ENCODE results near the gene RAB12. TPM values are rescaled to one million over a fixed set of nuclear protein-coding genes. Genes with fewer than 3 reads are reported as not detected.

RAB12 gene
- total and polyA plus RNA-seq, 3 experiments from 2014 or later = 0.24 to 15.3 (median 15.0) TPM

DNA sequence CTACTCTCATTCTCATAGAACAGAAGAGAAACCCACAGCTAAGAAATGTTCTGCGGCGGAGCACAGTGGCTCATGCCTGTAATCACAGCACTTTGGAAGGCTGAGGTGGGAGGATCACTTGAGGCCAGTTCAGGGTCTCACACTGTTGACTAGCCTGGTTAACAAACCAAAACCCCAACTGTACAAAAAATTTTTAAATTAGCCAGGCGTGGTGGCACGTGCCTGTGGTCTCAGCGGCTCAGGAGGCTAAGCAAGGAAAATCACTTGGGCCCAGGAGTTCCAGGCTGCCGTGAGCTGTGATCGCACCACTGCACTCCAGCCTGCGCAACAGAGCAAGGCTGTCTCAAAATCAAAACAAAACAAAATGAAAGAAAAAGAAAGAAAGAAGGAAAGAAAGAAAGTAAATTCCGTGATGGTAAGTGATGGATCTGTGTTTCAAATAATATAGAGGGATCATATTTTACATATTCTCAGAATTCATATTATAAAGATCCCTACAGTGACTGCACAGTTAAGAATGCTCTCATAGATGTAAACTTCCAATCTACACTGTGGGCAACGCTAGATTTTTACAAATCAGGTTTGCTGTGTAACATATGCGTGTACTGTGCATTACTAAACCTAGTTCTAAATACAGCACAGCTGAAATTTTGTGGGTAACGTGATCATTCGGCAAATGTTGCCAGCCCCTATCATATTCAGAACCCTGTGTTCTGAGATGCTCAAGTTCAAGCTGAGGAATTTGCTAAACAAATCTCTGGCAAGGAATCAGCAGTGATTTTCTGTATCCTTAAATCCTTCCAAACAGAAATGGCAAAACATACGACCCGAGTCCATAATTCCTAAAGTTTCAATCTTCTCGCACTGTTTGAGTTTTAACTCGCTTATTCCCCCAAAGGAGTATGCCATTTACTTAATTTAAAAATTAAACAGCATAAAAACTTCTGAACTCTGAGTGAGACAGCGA, 1.2 kb upstream of the RAB12 start:
- Histone ChIP-seq H3K9me3 (ENCODE audit: low read length) (no peaks in the 10 kb centered on the region), H3K27me3 (ENCODE audit: insufficient read depth, low read length, poor library complexity, severe bottlenecking) (peaks cover 3% of the 10 kb centered on the region), H3K4me3 (ENCODE audit: low read length) (peak overlapping the region; percentile 72), H3K27ac (ENCODE audit: low read depth, low read length) (no peak overlapping the region), H3K36me3 (ENCODE audit: insufficient read depth, low read length) (no peaks in the 10 kb centered on the region), H3K4me1 (ENCODE audit: insufficient read depth, low read length) (peaks cover 22% of the 10 kb centered on the region)
- Mint-ChIP-seq H3K27ac (peak overlapping the region; percentile 61 to 97 (median 92)), H3K36me3 (peaks cover 0 to 13% (median 2%) of the 10 kb centered on the region in 3 donors), H3K4me1 (peaks cover 41 to 53% (median 45%) of the 10 kb centered on the region in 3 donors), H3K9me3 (no peaks in the 10 kb centered on the region), H3K4me3 (peak overlapping the region; percentile 87 to 97 (median 93)), H3K27me3 (peaks cover 3 to 14% of the 10 kb centered on the region in 2 donors)
- no peak for DNase-seq
- ChIA-PET CTCF (no interaction called here), POLR2A (no interaction called here)

- peak in 2 of 5 donors; percentile 22 to 47 for DNase-seq
- peaks cover 51 to 60% (median 60%) of the 10 kb centered on the region in 3 donors for H3K4me1 Mint-ChIP-seq
Observed at GRCh38 chr18:8609659-8610458, 622 bp downstream of the RAB12 start.

DNA sequence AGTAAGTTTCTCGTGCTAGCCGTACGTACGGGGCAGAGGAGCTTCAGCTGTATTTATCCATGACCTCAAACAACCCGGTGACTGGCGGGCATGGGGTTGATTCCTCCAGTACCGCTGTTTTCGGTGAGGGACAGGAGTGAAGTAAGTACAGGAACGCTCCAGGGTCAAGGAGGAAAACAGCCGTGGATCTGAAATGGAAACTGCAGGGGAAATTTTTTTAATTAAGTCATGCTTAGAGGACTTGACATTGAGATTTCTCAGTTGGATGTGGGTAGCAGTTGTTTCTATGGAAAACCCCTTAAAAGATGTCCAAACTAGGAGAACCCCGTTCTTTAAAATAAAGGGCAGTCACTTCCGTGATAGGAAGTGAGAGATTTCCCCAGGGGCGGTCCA, 1.2 kb downstream of the RAB12 start:
- Histone ChIP-seq H3K9me3 (ENCODE audit: low read length) (no peaks in the 10 kb centered on the region), H3K4me1 (ENCODE audit: insufficient read depth, low read length) (peaks cover 34% of the 10 kb centered on the region), H3K4me3 (ENCODE audit: low read length) (peak overlapping the region; percentile 75), H3K27me3 (ENCODE audit: insufficient read depth, low read length, poor library complexity, severe bottlenecking) (peaks cover 3% of the 10 kb centered on the region), H3K27ac (ENCODE audit: low read depth, low read length) (peak overlapping the region; percentile 68), H3K36me3 (ENCODE audit: insufficient read depth, low read length) (no peaks in the 10 kb centered on the region)
- H3K4me1 Mint-ChIP-seq = peaks cover 57 to 66% (median 66%) of the 10 kb centered on the region in 3 donors
- peak overlapping the region; percentile 85 to 96 (median 89) for H3K4me3 Mint-ChIP-seq
- peaks cover 0 to 18% (median 2%) of the 10 kb centered on the region in 3 donors for H3K36me3 Mint-ChIP-seq
- H3K27ac Mint-ChIP-seq = peak overlapping the region in 7 of 8 donors; percentile 81 to 96 (median 87)
- peaks cover 0 to 5% of the 10 kb centered on the region in 2 donors for H3K27me3 Mint-ChIP-seq
- ChIA-PET POLR2A (no interaction called here), CTCF (no interaction called here)
- peak in 1 of 5 donors; percentile 7 for DNase-seq
- H3K9me3 Mint-ChIP-seq = no peaks in the 10 kb centered on the region

More at GRCh38 chr18:8609659-8610458, 622 bp downstream of the RAB12 start:
- POLR2A ChIA-PET = interaction anchor here (0.5 to 1.2 kb wide), 3 partner anchors 14 to 1304 kb away, joined by 3 to 6 read pairs (median 6); partner anchors contain the start of gene VAPA
- peak overlapping the region in 7 of 8 donors; percentile 81 to 96 (median 87) for H3K27ac Mint-ChIP-seq
- peaks cover 0 to 5% of the 10 kb centered on the region in 2 donors for H3K27me3 Mint-ChIP-seq
- Histone ChIP-seq H3K27me3 (ENCODE audit: insufficient read depth, low read length, poor library complexity, severe bottlenecking) (peaks cover 3% of the 10 kb centered on the region), H3K4me1 (ENCODE audit: insufficient read depth, low read length) (peaks cover 34% of the 10 kb centered on the region), H3K9me3 (ENCODE audit: low read length) (no peaks in the 10 kb centered on the region), H3K4me3 (ENCODE audit: low read length) (peak overlapping the region; percentile 75), H3K36me3 (ENCODE audit: insufficient read depth, low read length) (no peaks in the 10 kb centered on the region), H3K27ac (ENCODE audit: low read depth, low read length) (peak overlapping the region; percentile 68)
- H3K9me3 Mint-ChIP-seq = no peaks in the 10 kb centered on the region
- CTCF ChIA-PET = interaction anchor here (1.2 kb wide), 1 partner anchor 10 kb away, joined by 11 read pairs; no protein-coding TSS in a partner anchor
- H3K36me3 Mint-ChIP-seq = peaks cover 0 to 16% (median 2%) of the 10 kb centered on the region in 3 donors
- peak overlapping the region; percentile 85 to 96 (median 89) for H3K4me3 Mint-ChIP-seq

- Histone ChIP-seq H3K9me3 (ENCODE audit: low read length) (no peaks in the 10 kb centered on the region), H3K4me3 (ENCODE audit: low read length) (no peak overlapping the region), H3K4me1 (ENCODE audit: insufficient read depth, low read length) (peaks cover 34% of the 10 kb centered on the region), H3K27ac (ENCODE audit: low read depth, low read length) (no peak overlapping the region), H3K27me3 (ENCODE audit: insufficient read depth, low read length, poor library complexity, severe bottlenecking) (no peaks in the 10 kb centered on the region), H3K36me3 (ENCODE audit: insufficient read depth, low read length) (no peaks in the 10 kb centered on the region)
- DNase-seq = no peak
- H3K4me3 Mint-ChIP-seq = peak overlapping the region; percentile 67 to 96 (median 87)
- peaks cover 0 to 25% (median 3%) of the 10 kb centered on the region in 3 donors for H3K36me3 Mint-ChIP-seq
- ChIA-PET POLR2A (no interaction called here), CTCF (no interaction called here)
- peaks cover 64 to 81% (median 80%) of the 10 kb centered on the region in 3 donors for H3K4me1 Mint-ChIP-seq
- H3K9me3 Mint-ChIP-seq = no peaks in the 10 kb centered on the region
- peak overlapping the region in 4 of 8 donors; percentile 47 to 87 (median 73) for H3K27ac Mint-ChIP-seq
- H3K27me3 Mint-ChIP-seq = no peaks in the 10 kb centered on the region
Observed at GRCh38 chr18:8611916-8612576, 2.8 kb downstream of the RAB12 start.

DNA sequence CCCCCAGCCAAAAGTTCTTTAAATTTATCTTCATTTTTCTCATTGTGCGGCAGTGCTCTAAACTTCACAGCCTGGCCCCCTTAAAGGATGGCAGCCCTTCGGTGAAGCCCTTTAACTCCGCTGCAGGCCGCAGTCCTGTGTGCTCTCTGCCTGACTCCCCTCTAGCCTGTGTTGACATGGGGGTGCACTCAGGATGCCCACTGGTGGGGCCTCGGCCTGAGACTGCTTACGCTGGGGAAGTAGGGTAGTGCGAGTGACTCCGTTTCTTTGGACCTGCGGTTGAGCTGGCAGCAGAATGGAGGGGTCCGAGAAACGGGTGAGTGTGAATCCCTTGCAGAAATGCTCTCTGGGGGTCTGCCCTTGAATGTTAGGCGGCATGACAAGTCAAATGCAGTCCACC, 5.6 kb downstream of the RAB12 start:
- Mint-ChIP-seq H3K36me3 (peaks cover 3 to 33% (median 6%) of the 10 kb centered on the region in 3 donors), H3K27ac (no peak overlapping the region), H3K9me3 (no peaks in the 10 kb centered on the region), H3K4me3 (peak overlapping the region in 3 of 7 donors; percentile 13 to 66 (median 58)), H3K4me1 (peaks cover 79 to 93% (median 90%) of the 10 kb centered on the region in 3 donors), H3K27me3 (peaks cover 0 to 1% of the 10 kb centered on the region in 2 donors)
- Histone ChIP-seq H3K36me3 (ENCODE audit: insufficient read depth, low read length) (no peaks in the 10 kb centered on the region), H3K4me1 (ENCODE audit: insufficient read depth, low read length) (peaks cover 34% of the 10 kb centered on the region), H3K27ac (ENCODE audit: low read depth, low read length) (no peak overlapping the region), H3K27me3 (ENCODE audit: insufficient read depth, low read length, poor library complexity, severe bottlenecking) (no peaks in the 10 kb centered on the region), H3K9me3 (ENCODE audit: low read length) (no peaks in the 10 kb centered on the region), H3K4me3 (ENCODE audit: low read length) (no peak overlapping the region)
- ChIA-PET CTCF (no interaction called here), POLR2A (no interaction called here)
- no peak for DNase-seq

DNA sequence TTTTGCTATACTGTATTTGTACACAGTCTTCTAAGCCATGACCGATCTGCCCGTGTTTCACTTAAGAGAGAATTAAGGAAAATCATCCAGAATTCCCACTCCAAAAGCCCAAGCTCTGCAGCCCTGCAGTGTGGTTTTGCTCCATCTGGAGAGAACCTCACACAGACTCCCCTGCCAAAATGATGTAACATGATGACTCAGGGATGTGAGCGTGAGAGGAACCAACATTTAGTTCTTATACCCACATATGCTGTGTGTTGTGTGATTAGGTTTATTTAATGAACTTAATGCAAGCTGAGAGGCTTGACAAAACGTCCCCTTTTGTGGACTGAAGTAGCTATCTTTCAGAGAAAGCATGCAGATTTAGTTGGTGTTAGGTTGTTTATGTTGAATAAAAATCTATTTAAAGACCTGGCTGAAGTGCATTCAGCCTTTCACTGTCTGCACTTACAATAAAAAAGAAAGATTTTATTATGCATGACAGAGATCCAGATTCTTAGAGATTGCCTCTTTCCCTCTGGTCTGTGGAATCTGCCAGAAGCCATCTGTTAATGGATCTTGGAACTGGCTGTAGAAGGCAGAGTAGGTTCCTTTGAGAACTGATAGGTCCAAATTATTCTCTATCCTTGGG, 6.3 kb downstream of the RAB12 start:
- Mint-ChIP-seq H3K36me3 (peaks cover 3 to 29% (median 6%) of the 10 kb centered on the region in 3 donors), H3K27ac (no peak overlapping the region), H3K27me3 (peaks cover 0 to 1% of the 10 kb centered on the region in 2 donors), H3K4me3 (peak overlapping the region in 2 of 7 donors; percentile 28 to 53), H3K4me1 (peaks cover 80 to 95% (median 91%) of the 10 kb centered on the region in 3 donors), H3K9me3 (no peaks in the 10 kb centered on the region)
- DNase-seq = no peak
- ChIA-PET CTCF (no interaction called here), POLR2A (no interaction called here)
- no peaks in the 10 kb centered on the region for H3K9me3 ChIP-seq (ENCODE audit: low read length)
- no peaks in the 10 kb centered on the region for H3K36me3 ChIP-seq (ENCODE audit: insufficient read depth, low read length)
- peaks cover 31% of the 10 kb centered on the region for H3K4me1 ChIP-seq (ENCODE audit: insufficient read depth, low read length)
- no peaks in the 10 kb centered on the region for H3K27me3 ChIP-seq (ENCODE audit: insufficient read depth, low read length, poor library complexity, severe bottlenecking)
- no peak overlapping the region for H3K27ac ChIP-seq (ENCODE audit: low read depth, low read length)
- no peak overlapping the region for H3K4me3 ChIP-seq (ENCODE audit: low read length)

DNA sequence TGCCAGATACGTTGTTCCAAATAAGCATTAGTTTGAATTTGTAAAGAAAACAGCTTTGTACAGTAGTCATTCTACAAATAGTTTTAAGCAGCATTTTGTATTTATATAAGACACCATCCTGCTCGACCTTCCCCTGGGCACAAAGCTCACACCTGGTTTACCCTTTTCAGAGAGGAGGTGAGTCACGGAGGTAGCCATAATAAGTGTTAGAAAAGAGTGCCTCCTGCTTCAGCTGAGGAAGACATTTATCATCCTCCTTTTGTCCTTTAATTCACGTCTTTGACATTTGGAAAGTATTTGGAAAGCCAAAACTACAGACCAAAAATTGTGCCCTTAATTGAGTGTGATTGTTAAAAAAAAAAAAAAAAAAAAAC, 6.8 kb downstream of the RAB12 start:
- CTCF ChIA-PET = no interaction called here
- Mint-ChIP-seq H3K9me3 (no peaks in the 10 kb centered on the region), H3K4me3 (no peak overlapping the region), H3K4me1 (peaks cover 80 to 95% (median 91%) of the 10 kb centered on the region in 3 donors), H3K36me3 (peaks cover 3 to 31% (median 6%) of the 10 kb centered on the region in 3 donors), H3K27me3 (peaks cover 0 to 1% of the 10 kb centered on the region in 2 donors), H3K27ac (no peak overlapping the region)
- DNase-seq = no peak
- peaks cover 26% of the 10 kb centered on the region for H3K4me1 ChIP-seq (ENCODE audit: insufficient read depth, low read length)
- H3K4me3 ChIP-seq (ENCODE audit: low read length) = no peak overlapping the region
- POLR2A ChIA-PET = no interaction called here
- H3K27me3 ChIP-seq (ENCODE audit: insufficient read depth, low read length, poor library complexity, severe bottlenecking) = no peaks in the 10 kb centered on the region
- H3K27ac ChIP-seq (ENCODE audit: low read depth, low read length) = no peak overlapping the region
- H3K9me3 ChIP-seq (ENCODE audit: low read length) = no peaks in the 10 kb centered on the region
- no peaks in the 10 kb centered on the region for H3K36me3 ChIP-seq (ENCODE audit: insufficient read depth, low read length)
